IMR-90 (cell line): ENCODE data around the gene CENPVL2.

Experiments used
- CTCF ChIP-seq: conservative IDR thresholded peaks from 2 replicates; pipeline ENCODE4 v1.5.1; 2012; ENCODE audit warnings: mild to moderate bottlenecking, low read depth, low read length, improper control_type of control experiment
- POLR2A ChIP-seq: IDR thresholded peaks from 2 replicates; pipeline ENCODE4 v1.6.1; 2012; ENCODE audit warnings: mild to moderate bottlenecking, low read depth, low read length
- RAD21 ChIP-seq: IDR thresholded peaks from 2 replicates; pipeline ENCODE4 v1.6.1; 2012; ENCODE audit warnings: low read length, improper control_type of control experiment
- SMC3 ChIP-seq: fragments of 150-350 bp; IDR thresholded peaks from 2 replicates; pipeline ENCODE4 v1.6.1; 2016; ENCODE audit warnings: low read depth, mild to moderate bottlenecking, antibody characterized with exemption, low read length, moderate library complexity
- TF ChIP-seq, protein P1 (sequence below): fragments of 150-350 bp; IDR thresholded peaks from 2 replicates; pipeline ENCODE4 v1.6.1; 2017; ENCODE audit warnings: mild to moderate bottlenecking, antibody characterized with exemption, low read length, low read depth

- peak; percentile 70 for TF ChIP-seq RAD21
- TF ChIP-seq CTCF = peak; percentile 59
- no peak for TF ChIP-seq POLR2A
- TF ChIP-seq SMC3 = peak; percentile 55; the same call in 1 of the 2 replicates
- TF ChIP-seq, protein P1, sequence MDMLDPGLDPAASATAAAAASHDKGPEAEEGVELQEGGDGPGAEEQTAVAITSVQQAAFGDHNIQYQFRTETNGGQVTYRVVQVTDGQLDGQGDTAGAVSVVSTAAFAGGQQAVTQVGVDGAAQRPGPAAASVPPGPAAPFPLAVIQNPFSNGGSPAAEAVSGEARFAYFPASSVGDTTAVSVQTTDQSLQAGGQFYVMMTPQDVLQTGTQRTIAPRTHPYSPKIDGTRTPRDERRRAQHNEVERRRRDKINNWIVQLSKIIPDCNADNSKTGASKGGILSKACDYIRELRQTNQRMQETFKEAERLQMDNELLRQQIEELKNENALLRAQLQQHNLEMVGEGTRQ = no peak
These were observed 41.1 kb downstream of the CENPVL2 start for GRCh38 chrX:51641421-51642021.
